SK-N-SH treated with all-trans-retinoic acid at 6 μM for 48 hours (cell line): ENCODE data around the gene SCAPER.

Source experiments
- CREB5 ChIP-seq: fragments of 250-450 bp; sonication (Bioruptor Pico); IDR thresholded peaks from 2 replicates; pipeline ENCODE4 v1.5.1; 2020; ENCODE audit warnings: low read depth, mild to moderate bottlenecking, moderate library complexity
- PATZ1 ChIP-seq: fragments of 250-450 bp; sonication (Bioruptor Pico); IDR thresholded peaks from 2 replicates; pipeline ENCODE4 v1.8.0; 2020; ENCODE audit warnings: mild to moderate bottlenecking, moderate library complexity, borderline replicate concordance
- PPARA ChIP-seq: fragments of 250-450 bp; sonication (Bioruptor Pico); IDR thresholded peaks from 2 replicates; pipeline ENCODE4 v1.5.0; 2020; ENCODE audit warnings: mild to moderate bottlenecking, borderline replicate concordance
- RARB ChIP-seq: fragments of 250-450 bp; sonication (Bioruptor Pico); IDR thresholded peaks from 2 replicates; pipeline ENCODE4 v1.8.0; 2021; ENCODE audit warnings: mild to moderate bottlenecking, moderate library complexity
- SNAI2 ChIP-seq: fragments of 250-450 bp; sonication (Bioruptor Pico); IDR thresholded peaks from 2 replicates; pipeline ENCODE4 v1.5.0; 2020; ENCODE audit warnings: mild to moderate bottlenecking, moderate library complexity
- TSHZ2 ChIP-seq: fragments of 250-450 bp; sonication (Bioruptor Pico); IDR thresholded peaks from 2 replicates; pipeline ENCODE4 v1.5.0; 2020; ENCODE audit warnings: mild to moderate bottlenecking, moderate library complexity
- ZC3H10 ChIP-seq: fragments of 250-450 bp; sonication (Bioruptor Pico); IDR thresholded peaks from 2 replicates; pipeline ENCODE4 v1.5.1; 2021; ENCODE audit warnings: mild to moderate bottlenecking, moderate library complexity
- ZFP3 ChIP-seq: fragments of 250-450 bp; sonication (Bioruptor Pico); IDR thresholded peaks from 2 replicates; pipeline ENCODE4 v1.5.0; 2020; ENCODE audit warnings: mild to moderate bottlenecking, moderate library complexity

GRCh38 chr15:76678766-76679165 lies 226.4 kb downstream of the SCAPER start:
- TF ChIP-seq SNAI2 (CRISPR knock-in tag), result no peak
- TF ChIP-seq ZC3H10 (CRISPR knock-in tag), result no peak
- no peak for TF ChIP-seq TSHZ2 (CRISPR knock-in tag)
- TF ChIP-seq CREB5 (CRISPR knock-in tag), result no peak
- no peak for TF ChIP-seq PPARA
- TF ChIP-seq PATZ1 (CRISPR knock-in tag), result no peak
- no peak for TF ChIP-seq RARB (CRISPR knock-in tag)
- no peak for TF ChIP-seq ZFP3 (CRISPR knock-in tag)
